ENCODE results near the gene FCHO1.
"Not testable (repeated sequence)": the region's sequence is repeated elsewhere in the genome, so short reads cannot be mapped to it uniquely, and the experiment has no call there.

FCHO1 gene

GRCh38 chr19:17794412-17794730, 43.1 kb downstream of the FCHO1 start:
- DNase-seq (ENCODE audit: low read depth), result no peak

- DNase-seq (ENCODE audit: low read depth), result no peak
Observed at GRCh38 chr19:17794731-17795494, 43.6 kb downstream of the FCHO1 start, which contains the start of gene B3GNT3. B3GNT3 (plus strand) TSS chr19:17795138; CDS start chr19:17807808, 12,670 bp downstream.

GRCh38 chr19:17795495-17795856, 44.2 kb downstream of the FCHO1 start:
- no peak for DNase-seq (ENCODE audit: low read depth)

- DNase-seq (ENCODE audit: low read depth), result no peak
Observed at GRCh38 chr19:17796013-17796837, 44.9 kb downstream of the FCHO1 start.

- DNase-seq (ENCODE audit: low read depth), result no peak
Observed at GRCh38 chr19:17796838-17797423, 45.7 kb downstream of the FCHO1 start.

GRCh38 chr19:17797424-17798201, 46.3 kb downstream of the FCHO1 start:
- peak; percentile 16 for DNase-seq (ENCODE audit: low read depth)

- not testable (repeated sequence) for DNase-seq (ENCODE audit: low read depth)
Observed at GRCh38 chr19:17798599-17798998, 47.3 kb downstream of the FCHO1 start.

- no peak for DNase-seq (ENCODE audit: low read depth)
Observed at GRCh38 chr19:17802137-17802858, 51.0 kb downstream of the FCHO1 start.

GRCh38 chr19:17803264-17803896, 52.1 kb downstream of the FCHO1 start:
- DNase-seq (ENCODE audit: low read depth), result no peak

GRCh38 chr19:17805427-17805826, 54.1 kb downstream of the FCHO1 start:
- DNase-seq (ENCODE audit: low read depth), result no peak

GRCh38 chr19:17806945-17807344, 55.7 kb downstream of the FCHO1 start:
- no peak for DNase-seq (ENCODE audit: low read depth)

- no peak for DNase-seq (ENCODE audit: low read depth)
Observed at GRCh38 chr19:17807731-17808316, 56.5 kb downstream of the FCHO1 start.

GRCh38 chr19:17811103-17811502, 59.8 kb downstream of the FCHO1 start:
- DNase-seq (ENCODE audit: low read depth), result no peak

- no peak for DNase-seq (ENCODE audit: low read depth)
Observed at GRCh38 chr19:17811681-17812080, 60.4 kb downstream of the FCHO1 start.

GRCh38 chr19:17812099-17812498, 60.8 kb downstream of the FCHO1 start:
- DNase-seq (ENCODE audit: low read depth), result no peak

GRCh38 chr19:17817668-17818363, 66.5 kb downstream of the FCHO1 start:
- DNase-seq (ENCODE audit: low read depth), result no peak

GRCh38 chr19:17821190-17821589, 69.9 kb downstream of the FCHO1 start, which contains the start of gene INSL3:
INSL3 (minus strand) TSS chr19:17821519; CDS start chr19:17821506, 13 bp downstream.
- no peak for DNase-seq (ENCODE audit: low read depth)

GRCh38 chr19:17824339-17824738, 73.1 kb downstream of the FCHO1 start:
- DNase-seq (ENCODE audit: low read depth), result no peak

GRCh38 chr19:17826508-17827056, 75.3 kb downstream of the FCHO1 start:
- no peak for DNase-seq (ENCODE audit: low read depth)
